Fibroblast of the aortic adventitia (primary cell): ENCODE data around the gene ZBTB17. TPM values are rescaled to one million over a fixed set of nuclear protein-coding genes. Genes with fewer than 3 reads are reported as not detected.

Experiments used
- DNase-seq: peaks from one replicate; pipeline ENCODE4 v3.0.0-alpha.2; 2010; ENCODE audit warnings: low read depth
- H3K4me3 ChIP-seq: 2 replicates; pipeline ENCODE4 v1.5.1; 2011; ENCODE audit warnings: low read depth, mild to moderate bottlenecking, control low read depth, low read length, moderate library complexity
- total RNA-seq: library from RNA; depleted of rRNA; stranded (reverse); fragments of >200 nt; gene quantifications from 2 replicates; pipeline ENCODE4 v1.2.3, GENCODE V29; 2012; ENCODE audit warnings: low replicate concordance
- TF ChIP-seq, protein P1 (sequence below): IDR thresholded peaks from 2 replicates; pipeline ENCODE4 v1.5.1; 2011; ENCODE audit warnings: mild to moderate bottlenecking, low read length, control low read depth, inconsistent platforms; ENCODE audit not compliant: insufficient read depth

ZBTB17 gene
- total RNA-seq, 1 donor = 21.7 TPM

DNA sequence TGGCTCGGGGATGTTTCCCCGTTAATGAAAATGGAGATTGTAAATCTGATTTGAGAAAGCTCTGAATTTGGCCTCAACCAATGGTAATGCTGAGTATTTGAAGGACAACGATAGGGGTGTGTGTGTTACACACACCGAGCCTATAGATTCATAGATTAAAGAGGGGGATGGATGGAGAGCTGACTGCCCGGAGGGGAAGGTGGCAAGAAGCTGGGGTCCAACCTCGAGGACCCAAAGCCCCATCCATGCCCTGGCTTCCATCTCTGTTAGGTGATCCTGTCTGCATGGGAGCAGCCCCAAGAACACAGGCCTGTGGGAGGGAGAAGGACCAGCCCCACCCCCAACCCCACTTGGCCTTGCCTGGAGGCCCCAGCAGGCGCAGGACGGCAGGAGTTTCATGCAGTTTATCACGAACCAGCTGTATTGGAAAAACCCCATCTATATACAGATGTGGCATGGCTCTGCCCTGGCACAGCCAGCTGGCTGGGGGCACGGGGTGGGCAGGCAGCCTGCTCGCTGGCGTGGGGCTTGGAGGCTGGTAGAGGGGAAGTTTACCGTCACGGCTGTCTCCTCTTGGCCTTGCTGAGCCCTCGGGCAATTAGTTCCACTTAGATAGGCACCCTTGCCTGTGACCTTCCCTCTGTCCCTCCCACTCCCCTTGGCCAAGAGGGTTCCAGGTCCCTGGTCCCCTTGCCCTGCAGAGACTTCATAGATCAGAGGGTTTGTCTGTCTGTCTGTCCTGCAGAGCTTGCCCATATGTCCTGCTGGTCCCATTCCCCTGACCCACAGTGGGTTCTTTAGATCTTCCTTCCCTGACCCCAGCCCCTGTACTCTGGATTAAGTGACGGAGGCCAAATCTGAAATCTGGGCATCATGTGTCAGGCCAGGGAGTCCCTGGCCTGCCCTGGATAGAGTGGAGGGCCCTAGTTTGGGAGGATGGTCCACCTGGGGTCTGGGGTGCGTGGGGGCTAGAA lies 38.9 kb upstream of the ZBTB17 start:
- TF ChIP-seq, protein P1, sequence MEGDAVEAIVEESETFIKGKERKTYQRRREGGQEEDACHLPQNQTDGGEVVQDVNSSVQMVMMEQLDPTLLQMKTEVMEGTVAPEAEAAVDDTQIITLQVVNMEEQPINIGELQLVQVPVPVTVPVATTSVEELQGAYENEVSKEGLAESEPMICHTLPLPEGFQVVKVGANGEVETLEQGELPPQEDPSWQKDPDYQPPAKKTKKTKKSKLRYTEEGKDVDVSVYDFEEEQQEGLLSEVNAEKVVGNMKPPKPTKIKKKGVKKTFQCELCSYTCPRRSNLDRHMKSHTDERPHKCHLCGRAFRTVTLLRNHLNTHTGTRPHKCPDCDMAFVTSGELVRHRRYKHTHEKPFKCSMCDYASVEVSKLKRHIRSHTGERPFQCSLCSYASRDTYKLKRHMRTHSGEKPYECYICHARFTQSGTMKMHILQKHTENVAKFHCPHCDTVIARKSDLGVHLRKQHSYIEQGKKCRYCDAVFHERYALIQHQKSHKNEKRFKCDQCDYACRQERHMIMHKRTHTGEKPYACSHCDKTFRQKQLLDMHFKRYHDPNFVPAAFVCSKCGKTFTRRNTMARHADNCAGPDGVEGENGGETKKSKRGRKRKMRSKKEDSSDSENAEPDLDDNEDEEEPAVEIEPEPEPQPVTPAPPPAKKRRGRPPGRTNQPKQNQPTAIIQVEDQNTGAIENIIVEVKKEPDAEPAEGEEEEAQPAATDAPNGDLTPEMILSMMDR = no peak
- DNase-seq = no peak
- no peak overlapping the region for H3K4me3 ChIP-seq

DNA sequence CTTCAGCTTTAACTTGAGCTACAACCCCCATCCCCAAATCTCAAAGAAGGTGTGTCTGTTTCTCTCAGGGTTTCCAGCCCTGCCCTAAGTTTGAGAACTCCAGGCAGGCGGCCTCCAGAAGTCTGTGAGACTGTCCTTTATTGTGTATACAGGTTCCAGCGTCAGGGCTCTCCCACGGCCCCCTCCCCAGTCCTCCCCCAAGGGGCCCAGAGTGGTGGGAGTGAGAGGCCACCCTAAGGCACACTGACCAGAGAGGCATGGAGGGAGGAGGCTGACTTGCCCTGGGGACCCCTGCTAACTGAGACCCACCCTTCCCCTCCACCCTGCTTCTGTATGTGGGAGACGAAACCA lies 38.0 kb upstream of the ZBTB17 start:
- H3K4me3 ChIP-seq = no peak overlapping the region
- DNase-seq = no peak
- TF ChIP-seq, protein P1 = no peak

DNA sequence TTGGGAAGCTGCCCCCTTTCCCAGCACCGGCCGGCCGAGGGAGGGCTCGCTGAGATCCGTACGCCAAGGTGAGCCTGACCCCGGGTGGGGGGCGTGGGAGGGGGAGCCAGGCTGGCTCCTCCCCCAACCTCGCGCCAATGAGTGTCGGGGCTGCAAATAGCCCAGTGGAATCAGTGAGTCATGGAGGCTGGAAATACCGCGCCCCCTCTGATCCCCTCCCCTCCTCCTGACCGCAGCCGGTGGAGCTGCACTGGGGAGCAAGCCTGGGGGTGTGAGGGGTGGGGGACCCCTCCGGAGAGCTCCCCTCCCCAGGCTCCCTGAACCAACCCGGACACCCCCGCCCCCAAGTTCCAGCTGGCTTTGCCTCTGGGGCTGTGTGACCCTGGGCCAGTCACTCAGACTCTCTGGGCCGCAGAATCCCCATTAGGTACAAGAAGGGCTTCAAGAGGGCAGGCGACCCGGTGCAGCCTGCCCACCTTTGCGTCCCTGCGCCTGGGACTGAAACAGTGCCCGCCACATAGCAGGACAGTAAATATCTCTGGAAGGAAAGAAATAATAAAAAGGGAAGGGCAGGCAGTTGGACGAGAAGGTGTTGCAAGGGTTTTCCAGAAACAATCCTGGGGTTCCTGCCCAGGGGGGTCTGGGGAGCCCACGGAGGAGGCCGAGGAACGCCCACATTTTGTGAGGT lies 37.5 kb upstream of the ZBTB17 start:
- TF ChIP-seq, protein P1 = no peak
- peak; percentile 70 for DNase-seq
- peak overlapping the region; percentile 37 for H3K4me3 ChIP-seq

DNA sequence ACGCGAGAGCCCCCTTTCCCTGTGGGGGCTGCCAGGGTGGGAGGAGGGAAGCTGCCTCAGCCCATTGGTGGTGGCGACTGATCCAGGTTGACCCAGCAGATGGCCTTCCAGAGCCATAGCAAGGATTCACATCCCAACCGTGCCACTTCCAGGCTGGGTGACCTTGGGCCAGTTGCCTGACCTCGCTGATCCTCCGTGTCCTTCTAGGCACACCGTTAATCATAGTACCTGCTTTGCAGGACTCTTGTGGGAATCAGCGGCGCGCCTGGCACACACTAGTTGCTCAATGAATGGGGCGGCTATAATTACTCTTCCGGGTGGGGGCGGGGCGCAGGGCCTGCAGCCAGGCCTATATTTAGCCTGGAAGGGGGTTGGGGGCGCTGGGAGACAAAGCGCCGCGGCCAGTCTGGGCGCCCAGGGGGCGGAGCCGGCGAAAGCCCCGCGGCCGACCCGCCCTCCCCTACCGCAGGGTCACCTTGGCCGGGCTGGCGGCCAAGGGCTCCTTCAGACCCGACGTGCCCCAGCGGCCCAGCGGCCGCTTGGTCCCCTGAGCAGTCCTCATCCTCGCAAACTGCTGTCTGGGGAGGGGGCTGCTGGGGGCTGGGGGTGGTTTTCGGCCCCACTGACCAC lies 36.8 kb upstream of the ZBTB17 start:
- DNase-seq = peak; percentile 70
- peak overlapping the region; percentile 37 for H3K4me3 ChIP-seq
- TF ChIP-seq, protein P1 = no peak

DNA sequence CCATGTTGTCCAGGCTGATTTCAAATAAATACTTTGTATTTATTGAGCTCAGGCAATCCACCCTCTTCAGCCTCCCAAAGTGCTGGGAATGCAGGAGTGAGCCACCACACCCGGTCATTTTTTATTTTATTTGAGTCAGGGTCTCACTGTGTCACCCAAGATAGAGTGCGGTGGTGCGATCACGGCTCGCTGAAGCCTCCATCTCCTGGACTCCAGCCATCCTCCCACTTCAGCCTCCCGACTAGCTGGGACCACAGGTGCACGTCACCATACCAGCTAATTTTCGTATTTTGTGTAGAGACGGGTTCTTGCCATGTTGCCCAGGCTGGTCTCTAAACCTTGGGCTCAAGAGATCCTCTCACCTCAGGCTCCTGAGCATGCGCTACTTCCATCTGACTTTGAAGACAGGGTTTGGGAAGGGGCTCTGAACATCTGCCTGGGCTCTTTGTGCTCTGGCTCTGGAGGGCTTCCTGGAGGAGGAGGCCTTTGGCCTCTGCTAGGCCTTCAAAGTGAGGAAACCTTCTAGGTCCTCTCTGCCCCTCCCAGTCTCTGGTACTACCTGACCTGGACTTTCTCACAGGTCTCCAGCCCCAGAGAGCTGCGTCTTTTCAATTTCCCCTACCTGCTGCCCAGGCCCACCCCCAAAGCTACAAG lies 36.2 kb upstream of the ZBTB17 start:
- TF ChIP-seq, protein P1 = no peak
- H3K4me3 ChIP-seq = no peak overlapping the region
- DNase-seq = no peak

DNA sequence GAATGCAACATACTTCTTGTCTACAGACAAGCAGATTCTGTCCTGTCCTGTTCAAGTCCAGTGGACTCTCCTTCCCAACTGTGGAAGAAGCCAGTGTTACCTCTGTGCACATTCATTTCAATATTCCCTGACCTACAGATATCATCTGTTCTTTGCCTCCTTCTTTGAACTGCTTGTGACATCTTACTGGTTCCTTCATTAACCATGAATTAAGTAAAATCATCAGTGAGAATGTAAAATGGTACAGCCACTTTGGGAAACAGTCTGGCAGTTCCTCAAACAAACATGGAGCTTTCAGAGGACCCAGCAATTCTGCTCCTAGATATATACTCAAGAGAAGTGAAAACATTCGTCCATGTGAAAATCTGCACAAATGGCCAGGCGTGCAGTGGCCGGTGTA lies 34.9 kb upstream of the ZBTB17 start:
- TF ChIP-seq, protein P1 = no peak
- H3K4me3 ChIP-seq = no peak overlapping the region
- no peak for DNase-seq
